Epithelial cell of proximal tubule (primary cell): ENCODE measurements around the gene TBC1D17. TPM values are rescaled to one million over a fixed set of nuclear protein-coding genes. Genes with fewer than 3 reads are reported as not detected.

Experiments
- DNase-seq: peaks from one replicate; pipeline ENCODE4 v3.0.0-alpha.2; 2011; ENCODE audit warnings: low read depth
- H3K4me3 ChIP-seq: 2 replicates; pipeline ENCODE4 v1.5.1; 2011; ENCODE audit warnings: low read depth, mild to moderate bottlenecking, low read length
- total RNA-seq: library from RNA; depleted of rRNA; stranded (reverse); fragments of >200 nt; gene quantifications from 2 replicates; pipeline ENCODE4 v1.2.3, GENCODE V29; 2015
- TF ChIP-seq, protein P1 (sequence below): conservative IDR thresholded peaks from 2 replicates; pipeline ENCODE4 v1.5.1; 2012; ENCODE audit warnings: low read depth, mild to moderate bottlenecking, low read length

TBC1D17 gene
- total RNA-seq, 1 donor from 2014 or later = 11.9 TPM

DNA sequence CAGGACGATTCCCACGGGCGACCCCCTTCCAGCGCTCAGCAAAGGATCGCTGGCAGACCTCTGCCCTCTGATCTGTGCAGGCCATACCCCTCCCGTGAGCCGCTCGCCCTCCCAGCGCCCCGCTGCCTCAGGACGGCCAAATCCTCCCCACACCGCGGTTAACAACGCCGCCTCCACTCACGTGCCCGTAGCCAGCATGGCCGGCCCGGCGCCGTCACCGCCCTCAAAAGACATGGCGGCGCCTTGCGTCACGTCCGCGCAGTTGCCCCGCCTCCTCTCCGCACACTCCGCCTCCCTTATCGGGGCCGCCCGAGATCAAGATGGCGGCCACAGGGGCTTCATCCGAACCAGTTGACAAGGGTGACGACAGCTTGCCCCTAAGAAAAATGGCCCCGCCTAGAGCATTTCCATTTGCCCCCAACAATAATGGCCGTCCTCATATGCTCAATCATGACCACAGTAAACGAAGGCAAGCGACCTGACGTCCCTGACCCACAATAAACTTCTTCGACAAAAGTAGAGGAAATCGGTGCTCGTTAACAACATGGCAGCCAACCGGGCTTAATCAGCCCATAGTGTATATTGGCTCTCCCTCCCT, 981 bp upstream of the TBC1D17 start:
- TF ChIP-seq, protein P1, sequence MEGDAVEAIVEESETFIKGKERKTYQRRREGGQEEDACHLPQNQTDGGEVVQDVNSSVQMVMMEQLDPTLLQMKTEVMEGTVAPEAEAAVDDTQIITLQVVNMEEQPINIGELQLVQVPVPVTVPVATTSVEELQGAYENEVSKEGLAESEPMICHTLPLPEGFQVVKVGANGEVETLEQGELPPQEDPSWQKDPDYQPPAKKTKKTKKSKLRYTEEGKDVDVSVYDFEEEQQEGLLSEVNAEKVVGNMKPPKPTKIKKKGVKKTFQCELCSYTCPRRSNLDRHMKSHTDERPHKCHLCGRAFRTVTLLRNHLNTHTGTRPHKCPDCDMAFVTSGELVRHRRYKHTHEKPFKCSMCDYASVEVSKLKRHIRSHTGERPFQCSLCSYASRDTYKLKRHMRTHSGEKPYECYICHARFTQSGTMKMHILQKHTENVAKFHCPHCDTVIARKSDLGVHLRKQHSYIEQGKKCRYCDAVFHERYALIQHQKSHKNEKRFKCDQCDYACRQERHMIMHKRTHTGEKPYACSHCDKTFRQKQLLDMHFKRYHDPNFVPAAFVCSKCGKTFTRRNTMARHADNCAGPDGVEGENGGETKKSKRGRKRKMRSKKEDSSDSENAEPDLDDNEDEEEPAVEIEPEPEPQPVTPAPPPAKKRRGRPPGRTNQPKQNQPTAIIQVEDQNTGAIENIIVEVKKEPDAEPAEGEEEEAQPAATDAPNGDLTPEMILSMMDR = no peak
- DNase-seq = peak; percentile 93
- peak overlapping the region; percentile 61 for H3K4me3 ChIP-seq

GRCh38 chr19:49877879-49878743, 609 bp downstream of the TBC1D17 start:
- peak overlapping the region; percentile 61 for H3K4me3 ChIP-seq
- peak; percentile 59 for DNase-seq

GRCh38 chr19:49878744-49879070, 1.2 kb downstream of the TBC1D17 start:
- DNase-seq = no peak
- TF ChIP-seq, protein P1 = no peak
- peak overlapping the region; percentile 61 for H3K4me3 ChIP-seq

More at GRCh38 chr19:49877879-49878743, 609 bp downstream of the TBC1D17 start:
- TF ChIP-seq, protein P1 = no peak

DNA sequence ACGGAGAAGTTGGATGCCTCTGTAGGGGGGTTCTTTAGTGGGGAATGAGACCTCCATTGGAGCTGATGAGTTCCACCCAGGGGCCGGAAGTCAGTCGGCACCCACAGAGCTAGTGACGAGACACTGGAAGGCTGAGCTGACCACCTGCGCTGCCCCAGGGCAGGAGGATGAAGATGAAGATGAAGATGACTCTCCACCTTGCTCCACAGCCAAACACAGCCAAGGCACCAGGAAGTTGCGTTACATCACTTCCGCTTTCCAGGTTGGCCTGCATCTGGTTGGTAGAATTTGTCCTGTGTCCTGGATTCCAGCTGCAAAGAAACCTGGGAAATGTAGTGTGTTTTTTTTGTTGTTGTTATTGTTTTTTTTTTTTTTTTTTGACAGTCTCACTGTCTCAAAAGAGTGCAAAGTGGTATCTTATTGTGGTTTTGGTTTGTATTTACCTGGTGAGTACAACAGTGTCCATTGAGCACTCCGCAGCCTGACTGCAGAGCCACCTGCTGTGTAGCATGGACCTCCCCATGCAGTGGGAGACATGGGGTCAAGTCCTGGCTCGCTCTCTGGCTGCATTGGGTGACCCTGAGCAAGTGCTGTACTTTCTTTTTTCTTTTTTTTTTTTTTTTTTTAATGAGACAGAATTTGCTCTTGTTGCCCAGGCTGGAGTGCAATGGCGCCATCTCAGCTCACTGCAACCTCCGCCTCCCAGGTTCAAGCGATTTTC, 1.9 kb downstream of the TBC1D17 start:
- no peak for DNase-seq
- H3K4me3 ChIP-seq = no peak overlapping the region
- TF ChIP-seq, protein P1 = no peak

DNA sequence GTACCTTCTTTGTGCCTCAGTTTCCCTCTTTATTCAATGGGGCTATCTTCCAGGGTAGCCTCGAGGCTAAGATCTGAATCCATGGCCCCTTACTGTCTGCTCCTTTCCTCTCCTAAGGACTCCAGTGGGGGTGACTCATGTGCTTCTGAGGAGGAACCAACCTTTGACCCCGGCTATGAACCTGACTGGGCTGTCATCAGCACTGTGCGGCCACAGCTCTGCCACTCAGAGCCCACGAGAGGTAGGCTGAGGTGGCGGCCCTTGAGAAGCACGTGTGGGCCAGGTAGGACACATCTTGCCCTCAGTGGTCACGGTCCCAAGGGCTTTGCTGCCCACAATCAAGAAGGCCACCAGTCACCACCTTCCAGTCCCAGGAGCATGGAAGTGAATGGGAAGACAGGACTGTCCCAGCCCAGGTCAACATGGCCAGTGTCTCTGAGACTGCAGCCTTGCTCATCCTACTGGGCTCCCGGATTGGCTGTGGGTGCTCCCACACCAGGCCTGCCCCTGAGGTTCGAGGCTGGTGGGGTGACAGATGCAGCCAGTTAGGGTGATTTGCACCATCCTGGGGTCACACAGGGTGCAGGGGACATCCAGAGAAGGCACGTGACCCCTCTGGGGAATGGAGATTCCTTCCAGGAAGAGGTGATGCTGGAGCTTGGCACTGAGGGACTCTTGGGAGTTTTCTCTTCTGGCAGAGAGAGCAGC, 2.8 kb downstream of the TBC1D17 start:
- TF ChIP-seq, protein P1 = no peak
- DNase-seq = no peak
- H3K4me3 ChIP-seq = no peak overlapping the region

- no peak overlapping the region for H3K4me3 ChIP-seq
- DNase-seq = no peak
- TF ChIP-seq, protein P1 = no peak
Measured at GRCh38 chr19:49881186-49881585, 3.7 kb downstream of the TBC1D17 start.
